HL-60 (cell line): ENCODE data around the gene RAB3C.

Experiments used
- DNase-seq, 2 experiments: peaks; one replicate each; pipeline ENCODE4 v3.0.0-alpha.2; 2010 to 2020; ENCODE audit warnings: low read depth in 1 of 2, low spot score in 1 of 2
- H3K27ac ChIP-seq: fragments of 250-450 bp; sonication (Bioruptor Pico); replicated peaks from 2 replicates; pipeline ENCODE4 v1.5.1; 2020; ENCODE audit warnings: mild to moderate bottlenecking, moderate library complexity
- H3K27me3 ChIP-seq: fragments of 250-450 bp; sonication (Bioruptor Pico); 2 replicates; pipeline ENCODE4 v1.5.1; 2021; ENCODE audit warnings: mild to moderate bottlenecking, moderate library complexity; ENCODE audit not compliant: insufficient read depth, poor library complexity, severe bottlenecking
- H3K4me3 ChIP-seq: replicated peaks from 2 replicates; pipeline ENCODE4 v1.5.1; 2011; ENCODE audit warnings: mild to moderate bottlenecking, control low read depth, low read length; ENCODE audit not compliant: insufficient read depth
- GABPA ChIP-seq: IDR thresholded peaks from 2 replicates; pipeline ENCODE4 v1.6.1; 2012; ENCODE audit warnings: low read depth
- POLR2AphosphoS5 ChIP-seq: IDR thresholded peaks from 2 replicates; pipeline ENCODE4 v1.6.1; 2012; ENCODE audit warnings: low read depth
- SPI1 ChIP-seq: IDR thresholded peaks from 2 replicates; pipeline ENCODE4 v1.6.1; 2012; ENCODE audit warnings: low read depth, mild to moderate bottlenecking, borderline replicate concordance
- TF ChIP-seq, protein P1 (sequence below): IDR thresholded peaks from 2 replicates; pipeline ENCODE4 v1.6.1; 2012; ENCODE audit warnings: low read depth; ENCODE audit not compliant: insufficient replicate concordance
- TF ChIP-seq, protein P2 (sequence below): IDR thresholded peaks from one replicate; pipeline ENCODE4 v1.5.1; 2011; ENCODE audit warnings: low read length, control low read depth, inconsistent platforms; ENCODE audit not compliant: insufficient read depth

The RAB3C gene

GRCh38 chr5:58898006-58898405, 315.1 kb downstream of the RAB3C start:
- H3K27me3 ChIP-seq, result no peaks in the 10 kb centered on the region
- no peak overlapping the region for H3K4me3 ChIP-seq
- no peak overlapping the region for H3K27ac ChIP-seq
- TF ChIP-seq, protein P1, sequence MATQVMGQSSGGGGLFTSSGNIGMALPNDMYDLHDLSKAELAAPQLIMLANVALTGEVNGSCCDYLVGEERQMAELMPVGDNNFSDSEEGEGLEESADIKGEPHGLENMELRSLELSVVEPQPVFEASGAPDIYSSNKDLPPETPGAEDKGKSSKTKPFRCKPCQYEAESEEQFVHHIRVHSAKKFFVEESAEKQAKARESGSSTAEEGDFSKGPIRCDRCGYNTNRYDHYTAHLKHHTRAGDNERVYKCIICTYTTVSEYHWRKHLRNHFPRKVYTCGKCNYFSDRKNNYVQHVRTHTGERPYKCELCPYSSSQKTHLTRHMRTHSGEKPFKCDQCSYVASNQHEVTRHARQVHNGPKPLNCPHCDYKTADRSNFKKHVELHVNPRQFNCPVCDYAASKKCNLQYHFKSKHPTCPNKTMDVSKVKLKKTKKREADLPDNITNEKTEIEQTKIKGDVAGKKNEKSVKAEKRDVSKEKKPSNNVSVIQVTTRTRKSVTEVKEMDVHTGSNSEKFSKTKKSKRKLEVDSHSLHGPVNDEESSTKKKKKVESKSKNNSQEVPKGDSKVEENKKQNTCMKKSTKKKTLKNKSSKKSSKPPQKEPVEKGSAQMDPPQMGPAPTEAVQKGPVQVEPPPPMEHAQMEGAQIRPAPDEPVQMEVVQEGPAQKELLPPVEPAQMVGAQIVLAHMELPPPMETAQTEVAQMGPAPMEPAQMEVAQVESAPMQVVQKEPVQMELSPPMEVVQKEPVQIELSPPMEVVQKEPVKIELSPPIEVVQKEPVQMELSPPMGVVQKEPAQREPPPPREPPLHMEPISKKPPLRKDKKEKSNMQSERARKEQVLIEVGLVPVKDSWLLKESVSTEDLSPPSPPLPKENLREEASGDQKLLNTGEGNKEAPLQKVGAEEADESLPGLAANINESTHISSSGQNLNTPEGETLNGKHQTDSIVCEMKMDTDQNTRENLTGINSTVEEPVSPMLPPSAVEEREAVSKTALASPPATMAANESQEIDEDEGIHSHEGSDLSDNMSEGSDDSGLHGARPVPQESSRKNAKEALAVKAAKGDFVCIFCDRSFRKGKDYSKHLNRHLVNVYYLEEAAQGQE, result no peak
- TF ChIP-seq GABPA (no peak), POLR2AphosphoS5 (no peak), SPI1 (no peak)
- TF ChIP-seq, protein P2, sequence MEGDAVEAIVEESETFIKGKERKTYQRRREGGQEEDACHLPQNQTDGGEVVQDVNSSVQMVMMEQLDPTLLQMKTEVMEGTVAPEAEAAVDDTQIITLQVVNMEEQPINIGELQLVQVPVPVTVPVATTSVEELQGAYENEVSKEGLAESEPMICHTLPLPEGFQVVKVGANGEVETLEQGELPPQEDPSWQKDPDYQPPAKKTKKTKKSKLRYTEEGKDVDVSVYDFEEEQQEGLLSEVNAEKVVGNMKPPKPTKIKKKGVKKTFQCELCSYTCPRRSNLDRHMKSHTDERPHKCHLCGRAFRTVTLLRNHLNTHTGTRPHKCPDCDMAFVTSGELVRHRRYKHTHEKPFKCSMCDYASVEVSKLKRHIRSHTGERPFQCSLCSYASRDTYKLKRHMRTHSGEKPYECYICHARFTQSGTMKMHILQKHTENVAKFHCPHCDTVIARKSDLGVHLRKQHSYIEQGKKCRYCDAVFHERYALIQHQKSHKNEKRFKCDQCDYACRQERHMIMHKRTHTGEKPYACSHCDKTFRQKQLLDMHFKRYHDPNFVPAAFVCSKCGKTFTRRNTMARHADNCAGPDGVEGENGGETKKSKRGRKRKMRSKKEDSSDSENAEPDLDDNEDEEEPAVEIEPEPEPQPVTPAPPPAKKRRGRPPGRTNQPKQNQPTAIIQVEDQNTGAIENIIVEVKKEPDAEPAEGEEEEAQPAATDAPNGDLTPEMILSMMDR, result no peak
- no peak for DNase-seq

DNA sequence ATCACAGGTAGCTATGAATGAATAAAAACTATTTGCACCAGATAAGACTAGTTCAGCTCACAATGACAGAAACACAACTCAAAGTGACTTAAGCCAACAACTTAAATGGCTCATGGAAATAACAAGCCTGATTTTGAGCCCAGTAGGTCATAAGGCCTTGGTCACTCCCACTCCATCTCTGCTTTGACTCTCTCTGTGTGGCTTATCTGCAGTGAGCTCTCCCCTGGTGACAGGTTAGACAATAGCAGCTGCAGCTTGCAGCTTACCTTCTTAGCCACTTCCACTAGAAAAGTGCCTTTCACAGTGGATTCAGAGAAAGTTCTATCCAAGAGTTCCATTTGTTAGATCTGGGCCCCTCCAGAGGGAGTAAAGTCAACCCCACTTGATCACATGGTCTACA, 315.7 kb downstream of the RAB3C start:
- DNase-seq, result no peak
- TF ChIP-seq SPI1 (no peak), POLR2AphosphoS5 (no peak), GABPA (no peak)
- TF ChIP-seq, protein P2, result no peak
- TF ChIP-seq, protein P1, result no peak
- Histone ChIP-seq H3K27ac (no peak overlapping the region), H3K27me3 (no peaks in the 10 kb centered on the region), H3K4me3 (no peak overlapping the region)

DNA sequence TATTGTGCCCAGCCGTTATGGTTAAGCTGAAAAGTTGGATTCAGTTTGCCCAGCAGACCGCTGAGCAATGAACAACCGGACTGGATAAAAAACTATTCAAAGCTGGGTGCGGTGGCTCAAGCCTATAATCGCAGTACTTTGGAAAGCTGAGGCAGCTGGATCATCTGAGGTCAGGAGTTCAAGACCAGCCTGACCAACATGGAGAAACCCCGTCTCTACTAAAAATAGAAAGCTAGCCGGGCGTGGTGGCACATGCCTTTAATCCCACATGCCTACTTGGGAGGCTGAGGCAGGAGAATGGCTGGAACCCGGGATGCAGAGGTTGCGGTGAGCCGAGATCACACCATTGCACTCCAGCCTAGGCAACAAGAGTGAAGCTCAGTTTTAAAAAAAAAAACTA, 318.4 kb downstream of the RAB3C start:
- DNase-seq, result no peak
- TF ChIP-seq, protein P2, result no peak
- no peak for TF ChIP-seq SPI1
- no peak for TF ChIP-seq POLR2AphosphoS5
- TF ChIP-seq, protein P1, result no peak
- no peak for TF ChIP-seq GABPA
- Histone ChIP-seq H3K27ac (no peak overlapping the region), H3K4me3 (no peak overlapping the region), H3K27me3 (no peaks in the 10 kb centered on the region)
